GM10266 (cell line): Measurements from ENCODE around the gene ADD3.

Source experiments
- DNase-seq: peaks from one replicate; pipeline ENCODE4 v3.0.0; 2012; ENCODE audit errors: extremely low spot score
- CTCF ChIP-seq: IDR thresholded peaks from 2 replicates; pipeline ENCODE4 v1.5.1; 2012; ENCODE audit warnings: mild to moderate bottlenecking, low read depth; ENCODE audit not compliant: control insufficient read depth, insufficient read depth; ENCODE audit errors: missing control alignments

The ADD3 gene

GRCh38 chr10:110170142-110170971, 162.6 kb downstream of the ADD3 start:
- TF ChIP-seq CTCF, result no peak

GRCh38 chr10:110171032-110171431, 163.2 kb downstream of the ADD3 start:
- DNase-seq, result no peak
- TF ChIP-seq CTCF, result no peak

More at GRCh38 chr10:110170142-110170971, 162.6 kb downstream of the ADD3 start:
- no peak for DNase-seq

DNA sequence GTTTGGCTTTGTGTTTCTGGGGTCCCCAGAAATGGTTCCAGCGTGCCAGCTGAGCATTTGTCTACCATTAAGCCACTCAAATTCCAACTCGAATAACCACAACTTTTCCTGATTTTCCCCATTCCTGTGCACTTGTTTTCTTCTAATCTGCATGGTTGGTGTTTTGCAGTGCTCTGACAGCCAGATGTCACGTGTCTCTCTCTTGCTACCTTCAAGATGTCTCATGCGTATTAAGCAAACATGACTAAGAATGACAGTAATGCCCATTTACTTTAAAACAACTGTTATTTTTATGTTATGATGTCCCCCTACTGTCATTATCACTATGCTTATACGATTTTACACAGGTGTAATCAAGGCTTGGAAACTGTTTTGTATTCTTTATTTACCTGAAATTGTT, 164.4 kb downstream of the ADD3 start:
- no peak for TF ChIP-seq CTCF
- no peak for DNase-seq

- TF ChIP-seq CTCF, result no peak
- no peak for DNase-seq
Observed at GRCh38 chr10:110174201-110174600, 166.4 kb downstream of the ADD3 start.

DNA sequence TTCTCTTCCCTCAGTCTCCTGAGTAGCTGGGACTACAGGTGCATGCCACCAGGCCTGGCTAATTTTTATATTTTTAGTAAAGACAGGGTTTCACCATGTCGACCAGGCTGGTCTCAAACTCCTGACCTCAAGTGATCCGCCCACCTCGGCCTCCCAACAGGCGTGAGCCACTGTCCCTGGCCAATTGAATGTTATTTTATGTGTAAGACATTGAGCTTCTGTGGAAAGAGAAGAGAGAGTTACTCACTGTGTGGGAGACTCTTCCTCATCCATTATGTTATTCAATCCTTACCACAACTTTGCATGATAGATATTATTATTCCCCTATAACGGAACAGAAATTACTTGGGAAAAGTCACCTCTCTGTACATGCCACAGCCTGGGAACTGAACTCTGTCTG, 167.0 kb downstream of the ADD3 start:
- no peak for DNase-seq
- TF ChIP-seq CTCF, result no peak

GRCh38 chr10:110175406-110175805, 167.6 kb downstream of the ADD3 start:
- DNase-seq, result no peak
- TF ChIP-seq CTCF, result no peak

- no peak for TF ChIP-seq CTCF
- no peak for DNase-seq
Observed at GRCh38 chr10:110176141-110177030, 168.6 kb downstream of the ADD3 start.
